NCI-H2081 (cell line): ENCODE measurements around the gene PTGR3.
"Not testable (repeated sequence)": the region's sequence is repeated elsewhere in the genome, so short reads cannot be mapped to it uniquely, and the experiment has no call there.

Experiments
- DNase-seq, 2 experiments: peaks; one replicate each; lab custom pipeline; 2025; lab: John Stamatoyannopoulos, UW

PTGR3 gene

GRCh38 chr18:75202696-75203365, 6.1 kb downstream of the PTGR3 start:
- DNase-seq, result no peak

- peak; percentile 73 to 85 for DNase-seq
Measured at GRCh38 chr18:75201282-75202270, 7.4 kb downstream of the PTGR3 start.

GRCh38 chr18:75200605-75201280, 8.2 kb downstream of the PTGR3 start:
- DNase-seq, result no peak

- DNase-seq, result no peak
Measured at GRCh38 chr18:75200071-75200470, 8.9 kb downstream of the PTGR3 start.

- DNase-seq, result no peak
Measured at GRCh38 chr18:75199327-75199726, 9.6 kb downstream of the PTGR3 start.

- DNase-seq, result no peak
Measured at GRCh38 chr18:75198036-75198435, 10.9 kb downstream of the PTGR3 start.

- DNase-seq, result no peak
Measured at GRCh38 chr18:75192899-75193298, 16.0 kb downstream of the PTGR3 start.

GRCh38 chr18:75189696-75190095, 19.2 kb downstream of the PTGR3 start:
- DNase-seq, result no peak

GRCh38 chr18:75187702-75188101, 21.2 kb downstream of the PTGR3 start:
- not testable (repeated sequence) for DNase-seq

- no peak for DNase-seq
Measured at GRCh38 chr18:75185460-75185859, 23.5 kb downstream of the PTGR3 start.

GRCh38 chr18:75183973-75184493, 24.9 kb downstream of the PTGR3 start:
- no peak for DNase-seq

- no peak for DNase-seq
Measured at GRCh38 chr18:75183524-75183923, 25.4 kb downstream of the PTGR3 start.

- no peak for DNase-seq
Measured at GRCh38 chr18:75179819-75180600, 28.9 kb downstream of the PTGR3 start.

- DNase-seq, result no peak
Measured at GRCh38 chr18:75178376-75178775, 30.6 kb downstream of the PTGR3 start.

- DNase-seq, result no peak
Measured at GRCh38 chr18:75176849-75177248, 32.1 kb downstream of the PTGR3 start.

GRCh38 chr18:75173738-75174137, 35.2 kb downstream of the PTGR3 start:
- DNase-seq, result no peak

- DNase-seq, result no peak
Measured at GRCh38 chr18:75173125-75173432, 35.9 kb downstream of the PTGR3 start.

GRCh38 chr18:75172299-75173124, 36.4 kb downstream of the PTGR3 start:
- DNase-seq, result no peak

- DNase-seq, result no peak
Measured at GRCh38 chr18:75170916-75171315, 38.0 kb downstream of the PTGR3 start.

- no peak for DNase-seq
Measured at GRCh38 chr18:75170022-75170789, 38.7 kb downstream of the PTGR3 start.
